RKO (cell line): ENCODE measurements around the gene DTNBP1.

ENCODE experiments used
- DNase-seq: peaks from one replicate; pipeline ENCODE4 v3.0.0-alpha.2; 2016; ENCODE audit warnings: low spot score

Gene DTNBP1

DNA sequence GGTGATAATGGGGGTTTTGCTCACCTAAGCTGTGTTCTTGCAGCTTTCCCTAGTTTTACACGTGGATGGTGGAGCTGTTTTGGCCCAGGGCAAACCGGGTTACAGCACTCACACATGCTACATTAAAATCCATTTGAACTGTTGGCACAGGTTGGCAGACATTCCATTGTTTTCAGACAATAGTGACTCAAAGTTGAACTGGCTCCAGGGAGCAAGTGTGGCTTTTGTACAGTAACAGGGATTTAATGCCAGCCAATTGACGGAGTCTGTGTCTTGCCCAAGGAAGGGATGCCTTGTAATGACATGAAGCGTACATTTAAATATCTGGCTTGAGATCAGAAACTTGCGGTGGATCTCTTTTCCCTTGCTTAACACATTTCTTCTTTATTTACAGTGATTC is 183.1 kb downstream of the DTNBP1 start:
- no peak for DNase-seq

DNA sequence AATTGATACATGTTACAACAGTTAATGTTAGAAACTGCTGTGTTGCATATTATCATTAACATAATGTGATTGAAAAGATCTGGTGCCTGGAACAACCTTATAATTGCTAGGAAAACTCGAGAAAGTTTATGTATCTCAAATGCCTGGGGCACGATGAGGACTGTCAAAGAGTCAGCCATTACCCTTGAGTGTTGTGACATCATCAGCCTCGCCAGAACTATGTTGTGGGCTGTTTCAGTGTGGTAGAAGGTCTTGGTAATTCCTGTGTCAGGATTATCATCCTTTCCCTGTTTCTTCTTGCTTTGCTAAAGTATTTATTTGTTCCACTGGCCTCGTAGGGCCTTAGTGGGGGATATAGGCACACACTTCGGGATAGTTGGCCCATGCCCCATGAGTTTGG is 185.1 kb downstream of the DTNBP1 start:
- no peak for DNase-seq

DNA sequence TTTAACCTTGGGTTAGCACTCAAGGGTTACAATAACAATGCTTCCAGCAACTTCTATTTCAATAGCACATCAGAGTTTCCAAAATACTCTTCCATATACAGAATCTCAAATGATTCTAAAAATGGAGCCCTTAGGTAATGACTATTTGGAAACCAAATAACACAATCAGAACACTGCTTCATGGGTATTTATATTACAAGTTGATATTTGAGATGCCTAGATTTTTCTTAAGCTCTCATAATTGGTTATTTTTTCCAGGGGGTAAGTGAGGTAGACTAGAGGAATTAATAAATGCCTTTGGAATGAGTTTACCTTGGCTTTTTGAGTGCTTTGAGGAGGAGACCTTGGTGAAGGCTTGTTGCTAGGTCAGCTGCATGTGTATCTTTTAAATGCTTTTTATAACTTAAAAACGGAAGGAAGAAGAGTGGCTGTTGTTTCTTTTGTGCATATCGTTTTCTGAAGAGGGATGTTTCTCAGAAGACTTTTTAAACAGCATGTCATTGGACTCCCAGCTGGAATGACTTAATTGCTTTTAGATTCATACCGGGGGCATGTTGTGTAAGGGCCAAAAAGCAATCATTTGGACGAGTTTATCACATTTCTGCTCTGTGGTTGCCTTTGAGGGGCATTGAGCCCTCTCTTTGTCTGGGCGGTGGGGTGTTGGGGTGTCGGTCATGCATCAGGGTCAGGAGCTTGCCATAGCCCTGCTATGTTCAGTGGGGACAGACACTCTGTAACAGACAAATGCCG is 186.0 kb downstream of the DTNBP1 start:
- no peak for DNase-seq

DNA sequence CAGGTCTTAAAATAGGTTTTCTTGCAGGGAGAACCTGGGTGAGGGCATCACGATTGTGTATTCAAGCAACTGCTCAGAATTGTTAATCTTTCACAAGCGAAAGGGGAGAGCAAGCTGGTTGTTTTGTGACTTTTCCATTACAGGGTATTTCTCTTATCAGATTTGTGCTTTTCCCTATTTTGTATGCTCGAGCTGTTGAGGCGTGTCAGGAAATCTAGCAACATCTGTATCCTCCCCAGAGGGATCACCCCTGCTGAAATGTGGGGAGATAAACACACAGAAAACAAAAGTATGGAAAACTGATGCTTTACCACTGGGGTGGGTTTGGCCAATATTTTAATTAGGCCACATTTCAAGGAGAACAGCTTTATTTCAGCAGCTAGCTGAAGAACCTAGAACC is 187.0 kb downstream of the DTNBP1 start:
- no peak for DNase-seq

DNA sequence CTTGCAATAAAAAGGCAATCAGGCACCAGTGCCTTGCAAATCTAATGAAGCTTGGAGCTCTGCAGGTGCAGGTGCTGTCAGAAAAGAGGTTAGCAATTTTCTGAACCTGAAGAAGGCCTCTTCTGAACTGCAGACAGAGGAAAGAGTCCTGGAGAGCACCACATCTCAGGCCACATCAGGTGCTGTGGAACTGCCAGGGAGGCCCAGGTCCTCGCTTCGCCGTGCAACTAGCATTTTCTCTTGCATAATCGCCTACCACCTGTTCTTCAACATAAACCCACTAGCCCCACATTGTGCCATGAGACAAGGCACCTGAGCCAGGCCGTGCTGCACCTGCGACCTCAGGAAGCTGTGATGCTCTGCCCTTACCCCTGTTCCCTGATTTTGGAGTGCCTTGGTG is 187.6 kb downstream of the DTNBP1 start:
- DNase-seq: no peak

DNA sequence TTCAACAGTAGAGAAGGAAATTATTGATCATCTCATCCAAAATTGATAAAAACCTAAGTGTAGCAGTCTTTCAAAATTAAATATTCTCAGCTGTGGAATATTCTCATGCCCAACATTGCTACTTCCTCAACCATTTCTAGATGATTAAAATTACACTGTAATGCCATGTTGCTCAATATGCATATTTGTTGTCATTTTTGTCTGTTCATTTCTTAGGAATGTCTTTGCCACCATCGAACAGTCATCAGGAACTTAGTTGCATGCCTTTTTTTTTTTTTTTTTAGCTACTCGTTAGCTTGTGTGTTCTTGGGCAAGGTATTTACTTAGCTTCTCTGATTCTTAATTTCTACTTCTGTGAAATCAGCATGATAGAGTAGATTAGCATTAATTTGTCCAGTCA is 188.6 kb downstream of the DTNBP1 start:
- DNase-seq: no peak

DNA sequence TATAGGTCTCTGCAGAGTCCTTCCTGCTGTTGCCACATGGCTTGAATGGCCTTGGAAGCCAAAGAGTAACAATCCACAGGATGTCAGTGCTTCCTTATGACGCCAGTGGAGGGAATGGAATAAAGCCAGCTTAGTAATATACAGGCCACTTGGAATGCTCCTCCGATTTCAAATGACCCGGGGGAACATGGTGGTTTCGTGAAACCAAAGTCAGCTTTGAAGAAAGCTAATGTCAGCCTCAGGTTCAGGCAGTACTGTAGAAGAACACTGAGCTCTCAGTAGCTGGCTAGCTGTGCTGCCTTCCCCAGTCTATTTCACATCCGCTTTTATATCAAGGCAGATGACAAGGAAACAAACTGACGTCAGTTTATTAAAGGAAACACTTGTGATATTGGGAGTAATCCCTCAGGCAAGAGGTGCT is 189.1 kb downstream of the DTNBP1 start:
- no peak for DNase-seq

DNA sequence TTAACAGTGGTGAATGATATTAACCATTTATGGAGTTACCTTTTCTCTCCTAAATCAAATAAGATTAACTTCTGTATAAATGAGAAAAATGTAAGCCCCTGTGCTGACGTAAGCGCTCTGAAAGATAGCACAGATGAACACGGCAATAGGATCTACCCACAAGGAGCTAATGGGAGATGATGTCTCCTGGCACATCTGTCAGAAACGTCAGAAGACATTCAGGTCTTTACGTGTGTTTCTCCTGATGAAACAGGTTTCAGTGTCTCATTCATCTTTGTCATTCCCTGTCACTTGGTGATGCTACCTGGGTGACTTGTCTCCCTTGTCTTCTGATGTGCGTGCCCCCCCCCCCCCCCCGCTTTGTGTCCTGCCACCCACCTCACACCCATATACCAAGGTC is 189.7 kb downstream of the DTNBP1 start:
- DNase-seq: no peak
